NCI-H510A (cell line): ENCODE data around the gene SLC35B4.

Source experiments
- DNase-seq: peaks from one replicate; lab custom pipeline; 2025; lab: John Stamatoyannopoulos, UW

Gene SLC35B4, protein sequence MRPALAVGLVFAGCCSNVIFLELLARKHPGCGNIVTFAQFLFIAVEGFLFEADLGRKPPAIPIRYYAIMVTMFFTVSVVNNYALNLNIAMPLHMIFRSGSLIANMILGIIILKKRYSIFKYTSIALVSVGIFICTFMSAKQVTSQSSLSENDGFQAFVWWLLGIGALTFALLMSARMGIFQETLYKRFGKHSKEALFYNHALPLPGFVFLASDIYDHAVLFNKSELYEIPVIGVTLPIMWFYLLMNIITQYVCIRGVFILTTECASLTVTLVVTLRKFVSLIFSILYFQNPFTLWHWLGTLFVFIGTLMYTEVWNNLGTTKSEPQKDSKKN

DNA sequence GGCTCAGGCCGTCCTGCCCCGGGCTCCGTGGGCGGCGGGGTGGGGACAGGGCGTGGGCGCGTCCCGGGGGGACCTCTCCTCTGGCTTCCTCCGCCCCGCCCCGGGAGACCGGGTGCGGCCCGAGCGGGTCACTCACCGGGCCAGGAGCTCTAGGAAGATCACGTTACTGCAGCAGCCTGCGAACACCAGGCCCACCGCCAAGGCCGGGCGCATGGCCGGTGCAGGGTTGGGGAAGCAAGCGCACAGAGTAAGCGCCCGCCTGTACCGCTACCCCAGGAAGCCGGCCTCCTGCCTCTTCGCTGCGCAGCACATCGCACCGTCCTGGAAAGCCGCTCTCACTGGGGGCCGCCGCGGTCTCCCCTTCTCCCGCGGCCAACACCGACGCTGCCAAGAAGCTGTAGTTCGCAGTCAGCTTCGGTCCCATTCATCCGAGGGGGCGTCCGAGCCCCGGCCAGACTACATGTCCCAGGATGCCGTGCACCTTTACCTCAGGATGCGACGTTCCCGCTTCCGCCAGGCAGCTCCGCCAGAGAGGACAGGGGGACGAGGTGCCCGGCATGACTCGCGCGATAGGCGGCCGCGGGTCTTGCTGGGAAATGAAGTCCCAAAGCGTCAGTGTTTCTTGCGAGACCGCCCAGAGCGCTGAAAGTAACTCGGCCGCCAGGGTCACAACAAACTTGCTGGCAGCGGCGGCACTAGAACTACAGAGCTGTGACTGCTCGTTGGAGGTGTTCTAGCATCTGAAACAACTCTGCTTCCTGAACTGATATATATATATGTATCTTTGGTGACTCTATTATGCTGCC is at the start of gene SLC35B4:
SLC35B4 (minus strand) TSS at position 392 of the 806 bp plus-strand sequence; CDS start at position 213, 179 bp downstream.
- peak; percentile 89 for DNase-seq

- DNase-seq, result no peak
Measured at GRCh38 chr7:134366481-134366880, 49.8 kb upstream of the SLC35B4 start.

DNA sequence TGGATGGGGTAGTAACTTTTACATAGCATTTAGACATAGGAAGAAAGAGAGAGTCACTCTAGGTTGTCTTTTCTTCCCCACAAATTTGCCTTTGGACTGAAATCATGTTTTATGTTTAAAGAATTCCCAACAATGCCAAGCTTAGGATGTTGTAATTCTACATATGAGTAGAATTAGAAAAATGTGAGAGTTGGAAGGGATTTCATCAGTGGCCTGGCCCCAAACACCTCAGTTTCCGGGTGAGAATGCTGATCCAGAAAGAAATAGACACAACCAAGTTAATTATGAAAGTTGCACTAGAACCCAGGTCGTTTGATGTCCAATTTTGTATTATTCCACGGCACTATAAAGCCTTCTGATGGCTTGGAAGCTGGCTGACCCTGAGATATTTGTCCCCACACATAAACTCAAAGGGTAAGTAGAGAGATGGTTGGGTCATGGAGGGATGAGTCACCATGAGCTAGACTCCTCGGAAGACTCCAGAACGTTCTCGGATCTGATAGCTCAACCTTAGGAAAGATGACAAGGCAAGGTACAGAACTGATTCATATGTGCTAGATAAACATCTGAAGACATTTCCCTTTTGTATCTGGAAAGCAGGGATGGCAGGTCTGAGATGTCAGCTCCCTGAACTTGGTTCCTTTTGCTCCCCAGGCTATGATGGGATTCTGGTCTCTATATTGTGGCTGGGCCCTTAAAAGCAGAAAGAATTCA is 48.8 kb upstream of the SLC35B4 start:
- no peak for DNase-seq

DNA sequence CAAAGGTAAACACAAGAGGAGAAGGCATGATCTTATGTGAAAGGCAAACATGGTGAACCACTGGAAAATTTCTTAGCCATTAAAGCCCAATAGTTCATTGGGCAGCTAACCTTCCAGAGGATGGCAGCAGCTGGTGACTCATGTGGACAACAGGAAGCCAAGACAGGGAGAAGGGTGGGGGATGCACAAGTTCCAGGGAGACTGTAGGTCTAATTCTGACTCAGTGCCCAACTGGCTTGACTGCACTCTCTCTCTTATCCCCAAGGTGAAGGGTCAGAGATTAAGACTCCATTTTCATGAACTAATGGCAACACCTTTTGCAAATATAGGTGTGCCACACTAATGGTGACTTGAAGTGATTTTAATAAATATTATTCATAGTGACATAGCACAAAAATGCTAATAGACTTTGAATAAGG is 47.9 kb upstream of the SLC35B4 start:
- no peak for DNase-seq

DNA sequence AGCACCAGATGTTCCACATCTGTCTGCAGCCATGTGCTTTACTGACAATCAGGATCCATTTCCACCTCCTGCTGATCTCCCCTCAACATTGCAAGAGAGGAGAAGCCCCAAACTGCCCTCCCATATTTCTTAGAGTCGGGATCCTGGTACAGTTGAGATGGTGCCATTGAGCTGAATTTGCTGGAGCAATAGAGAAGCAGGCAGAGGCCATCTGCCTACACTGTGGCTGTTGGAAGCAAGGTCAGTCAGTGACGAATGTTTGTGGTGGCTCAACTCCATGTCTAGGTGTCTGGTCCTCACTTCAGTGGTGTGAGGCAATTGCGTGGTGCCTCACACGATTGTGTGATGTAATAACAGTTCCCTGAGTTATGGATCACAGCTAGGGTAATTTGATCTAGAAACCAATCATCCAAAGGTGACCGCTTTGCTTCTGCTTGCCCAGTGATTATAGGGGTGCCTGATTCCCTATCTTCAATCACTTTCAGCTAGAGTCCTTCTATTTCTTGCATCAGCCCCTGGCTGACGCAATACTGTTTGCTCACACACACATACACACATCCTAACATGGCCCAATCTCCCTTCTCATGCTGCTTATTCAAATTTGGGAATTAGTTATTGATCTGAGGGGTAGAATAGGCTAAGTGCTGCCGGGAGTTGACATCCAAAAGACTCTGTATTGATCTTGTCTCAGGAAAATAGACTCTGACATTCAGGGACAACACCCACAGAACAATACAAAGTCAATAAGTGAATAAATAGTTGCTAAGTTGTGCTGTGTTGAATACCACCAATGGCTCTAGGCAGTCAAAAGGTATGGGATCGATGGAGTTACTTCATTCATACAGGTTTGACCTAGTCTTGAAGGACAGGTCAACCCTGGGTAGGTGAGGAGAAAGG is 46.1 kb upstream of the SLC35B4 start:
- no peak for DNase-seq

GRCh38 chr7:134359787-134360432 is 43.2 kb upstream of the SLC35B4 start:
- DNase-seq, result no peak

DNA sequence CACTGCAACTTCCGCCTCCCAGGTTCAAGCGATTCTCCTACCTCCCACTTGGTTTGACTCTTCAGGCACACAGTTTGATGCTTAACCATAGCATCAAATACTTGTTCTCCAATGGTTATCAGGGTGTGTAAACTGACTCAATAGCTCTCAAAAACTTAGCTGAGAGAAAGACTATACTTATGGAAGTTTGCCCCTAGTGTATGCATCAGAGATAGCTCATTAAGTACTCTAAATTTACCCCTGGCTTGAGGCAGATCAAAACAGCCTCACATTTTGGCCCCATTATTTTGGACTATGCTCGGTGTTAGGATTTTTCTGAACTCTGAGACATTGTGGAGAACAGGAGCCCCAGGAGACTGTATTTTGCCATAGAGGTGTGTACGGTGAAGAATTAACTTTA is 40.8 kb upstream of the SLC35B4 start:
- DNase-seq, result no peak

DNA sequence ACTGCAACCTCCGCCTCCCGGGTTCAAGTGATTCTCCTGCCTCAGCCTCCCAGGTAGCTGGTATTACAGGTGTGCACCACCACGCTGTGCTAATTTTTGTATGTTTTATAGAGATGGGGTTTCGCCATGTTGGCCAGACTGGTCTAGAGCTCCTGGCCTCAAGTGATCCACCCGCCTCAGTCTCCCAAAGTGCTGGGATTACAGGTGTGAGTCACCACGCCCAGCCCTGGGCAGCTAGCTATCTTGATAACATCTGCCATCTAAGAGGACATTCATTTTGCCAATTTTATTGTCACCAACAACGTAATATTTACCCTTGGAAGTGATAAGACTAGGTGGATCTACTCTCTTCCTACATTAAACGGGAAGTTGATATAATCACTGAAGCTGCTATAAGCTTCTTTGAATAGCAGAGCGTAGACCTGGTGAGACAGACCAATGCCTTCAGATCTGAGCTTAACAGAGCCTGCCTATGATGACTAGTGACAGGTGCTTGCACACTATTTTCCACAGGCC is 39.7 kb upstream of the SLC35B4 start:
- DNase-seq, result no peak

DNA sequence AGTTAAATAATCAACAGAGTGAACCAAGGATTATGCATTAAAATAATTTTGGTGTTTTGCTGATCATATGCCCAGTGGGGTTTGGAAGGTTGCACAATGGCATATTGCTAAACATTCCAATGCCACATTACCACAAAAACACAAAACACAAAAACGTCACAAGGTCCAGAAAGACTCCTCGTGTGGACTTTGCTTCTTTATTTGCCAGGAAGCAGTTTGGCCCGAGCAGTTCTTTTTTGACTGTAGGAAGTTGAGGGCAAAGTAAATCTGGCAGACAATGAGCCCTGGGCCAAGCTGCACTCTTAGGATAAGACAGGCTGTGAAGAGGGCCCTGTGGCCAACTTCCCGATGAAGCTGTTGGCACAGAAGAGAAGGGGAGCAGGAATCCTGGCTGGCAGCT is 39.2 kb upstream of the SLC35B4 start:
- DNase-seq, result no peak

DNA sequence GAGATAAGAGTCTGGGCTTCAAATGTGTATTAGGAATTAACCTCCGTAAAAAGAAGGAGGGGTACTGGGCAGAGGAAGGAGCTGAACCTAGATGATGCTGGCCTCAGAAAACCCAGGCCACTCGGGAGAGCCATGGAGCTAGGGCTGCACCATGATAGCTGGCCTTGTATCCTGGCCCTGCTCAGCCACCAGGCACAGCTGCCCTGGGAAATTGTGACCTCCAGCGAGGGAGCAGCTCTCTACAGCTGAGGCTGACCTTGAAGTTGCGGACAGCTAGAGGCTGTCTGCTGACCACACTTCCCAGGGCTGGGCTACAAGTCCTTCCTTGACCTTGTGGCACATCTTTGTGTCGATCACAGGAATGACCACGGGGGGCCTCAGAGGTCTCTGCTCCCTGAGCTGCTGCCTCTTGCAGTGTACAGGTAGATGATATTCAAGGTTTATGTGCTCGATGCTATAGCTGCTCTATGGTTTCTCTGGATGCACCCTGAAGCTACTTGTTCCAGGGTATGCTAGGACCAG is 38.3 kb upstream of the SLC35B4 start:
- no peak for DNase-seq

DNA sequence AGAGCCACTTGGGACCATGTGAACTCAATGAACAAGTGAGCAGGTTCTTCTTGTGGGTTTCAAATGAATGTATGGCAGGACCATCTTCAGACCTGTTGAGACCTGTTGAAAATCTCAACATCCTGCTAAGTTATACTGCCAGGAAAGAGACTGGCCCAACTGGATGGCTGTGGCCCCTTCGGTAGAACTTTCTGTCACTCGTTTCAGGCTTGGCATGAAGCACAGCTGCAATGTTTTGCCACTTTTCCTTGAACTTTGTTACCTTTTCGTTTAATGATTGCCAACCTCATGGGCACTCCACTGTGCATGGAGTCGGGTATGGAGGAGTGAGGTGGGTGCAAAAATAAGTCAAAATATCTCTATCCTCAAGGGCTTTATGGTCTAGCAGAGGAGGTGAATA is 36.7 kb upstream of the SLC35B4 start:
- no peak for DNase-seq

DNA sequence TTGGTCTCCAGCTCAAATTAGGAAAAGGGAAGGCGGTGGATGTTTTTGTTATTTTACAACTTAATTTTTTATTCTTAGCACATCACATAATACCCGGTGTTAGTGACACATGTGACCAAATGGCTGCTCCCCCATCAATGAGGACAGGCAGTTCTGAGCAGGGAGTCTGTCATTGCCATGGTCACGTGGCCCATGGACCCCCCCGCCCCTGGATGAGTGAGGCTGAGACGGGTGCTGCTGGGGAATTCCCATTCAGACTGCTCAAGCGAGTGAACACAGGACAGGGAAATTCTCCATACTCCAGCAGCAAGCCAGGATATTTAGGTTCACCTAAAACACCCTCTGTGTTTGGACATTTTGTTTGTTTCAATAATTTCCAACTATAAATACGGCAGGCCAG is 34.7 kb upstream of the SLC35B4 start:
- DNase-seq, result no peak

GRCh38 chr7:134350709-134351108 is 34.0 kb upstream of the SLC35B4 start:
- DNase-seq, result no peak

- DNase-seq, result no peak
Measured at GRCh38 chr7:134347567-134347966, 30.8 kb upstream of the SLC35B4 start.

DNA sequence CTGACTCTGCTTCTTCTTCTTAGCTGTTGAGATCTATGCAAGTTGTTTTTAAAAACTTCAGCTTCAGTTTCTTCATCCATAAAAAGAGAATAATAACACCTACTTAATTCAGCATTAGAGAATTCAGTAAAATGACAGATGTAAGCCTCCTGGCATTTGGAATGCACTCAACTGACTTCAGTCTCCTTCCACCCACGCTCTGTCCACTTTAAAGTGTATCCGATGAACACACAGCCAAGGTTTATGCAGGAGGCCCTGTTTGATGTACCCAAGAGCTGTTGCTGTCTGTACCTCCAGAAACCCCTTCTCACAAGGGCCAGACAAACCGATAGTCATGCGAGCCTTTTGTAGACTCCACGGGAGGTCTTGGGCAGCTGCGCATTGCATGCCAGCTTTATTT is 27.1 kb upstream of the SLC35B4 start:
- DNase-seq, result no peak

DNA sequence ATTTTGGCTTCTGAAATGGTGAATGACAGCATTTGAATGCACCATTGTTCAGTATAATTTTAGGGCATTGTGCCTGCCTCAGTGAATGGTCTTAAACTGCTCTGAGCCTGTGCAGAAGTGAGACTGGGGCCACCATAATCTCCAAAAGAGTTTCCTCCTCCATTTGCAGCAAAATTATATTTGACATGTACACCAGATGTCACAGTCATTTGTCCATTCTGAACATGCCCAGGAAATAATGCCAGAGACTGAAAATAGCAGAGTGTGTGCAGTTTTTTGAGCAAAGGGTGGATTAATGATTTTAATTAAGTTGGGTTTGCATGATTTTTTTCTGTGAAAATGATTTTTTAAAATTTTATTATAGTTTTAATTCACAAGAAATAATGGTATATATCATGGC is 26.4 kb upstream of the SLC35B4 start:
- no peak for DNase-seq

DNA sequence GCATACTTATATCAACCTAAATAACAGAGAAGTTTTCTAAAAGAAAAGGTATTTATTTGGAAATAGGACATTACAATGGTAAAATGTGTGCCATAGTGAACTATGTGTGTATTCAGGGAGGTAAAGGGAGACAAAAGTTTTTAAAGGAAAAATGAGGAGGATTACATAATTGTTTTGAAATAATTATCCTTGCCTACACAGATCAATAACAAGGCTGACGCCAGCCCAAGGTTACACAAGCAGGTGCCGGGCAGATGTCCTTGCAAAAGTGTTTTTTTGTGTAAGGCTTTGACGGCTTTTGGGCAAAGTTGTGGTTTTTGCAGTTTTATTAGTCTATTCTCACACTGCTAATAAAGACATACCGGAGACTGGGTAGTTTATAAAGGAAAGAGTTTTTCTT is 22.7 kb upstream of the SLC35B4 start:
- no peak for DNase-seq

- DNase-seq, result no peak
Measured at GRCh38 chr7:134337980-134338379, 21.2 kb upstream of the SLC35B4 start.

DNA sequence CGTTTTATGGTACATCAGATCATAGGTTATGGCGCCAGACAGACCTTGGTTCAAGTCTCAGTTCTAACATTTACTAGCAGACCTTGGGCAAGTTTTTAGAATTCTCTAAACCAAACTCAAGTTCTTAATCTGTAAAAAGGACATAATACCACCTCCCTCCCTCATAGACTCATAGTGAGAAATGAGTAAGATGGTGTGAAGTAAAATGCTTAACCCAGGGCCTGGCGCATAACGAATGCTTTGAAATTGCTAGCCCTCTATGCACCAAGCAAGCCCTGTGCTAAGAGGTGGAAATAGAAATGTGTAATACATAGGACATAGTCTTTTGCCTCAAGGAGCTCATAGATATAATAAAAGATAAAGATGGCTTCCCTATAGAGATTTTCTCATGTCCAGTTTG is 17.7 kb upstream of the SLC35B4 start:
- no peak for DNase-seq

- DNase-seq, result no peak
Measured at GRCh38 chr7:134333943-134334342, 17.2 kb upstream of the SLC35B4 start.

DNA sequence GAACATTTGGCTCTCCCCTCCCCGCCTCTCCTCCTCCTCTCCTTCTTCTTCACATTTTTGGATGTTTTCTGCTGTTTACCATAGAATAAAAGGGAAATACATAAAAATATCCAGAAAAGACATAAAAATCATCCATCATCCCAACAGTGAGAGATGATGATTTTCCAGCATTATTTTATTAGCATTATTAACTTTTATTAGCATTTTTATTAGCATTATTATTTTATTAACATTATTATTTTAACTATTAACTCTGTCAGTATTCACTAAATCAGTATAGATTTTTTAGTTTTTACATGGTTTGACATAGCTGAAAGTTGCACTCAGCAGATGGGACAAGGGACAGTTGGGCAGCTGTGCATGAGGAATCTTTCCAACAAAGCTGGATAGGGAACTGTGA is 16.2 kb upstream of the SLC35B4 start:
- no peak for DNase-seq
